ENCODE data around the gene STXBP6. TPM values are rescaled to one million over a fixed set of nuclear protein-coding genes. Genes with fewer than 3 reads are reported as not detected.

STXBP6 gene
- total RNA-seq, 4 donors from 2014 or later: 10.7 to 62.8 (median 55.9) TPM

- no peaks in the 10 kb centered on the region for H3K27me3 ChIP-seq
- no peak overlapping the region for H3K27ac ChIP-seq
- H3K36me3 ChIP-seq: no peaks in the 10 kb centered on the region
- H3K4me1 ChIP-seq: no peaks in the 10 kb centered on the region
- no peak overlapping the region for H3K4me3 ChIP-seq
- no peaks in the 10 kb centered on the region for H3K9me3 ChIP-seq
- no peak for DNase-seq
- TF ChIP-seq CTCF (IDR thresholded peaks at IDR 0.05) (no peak), POLR2A (IDR thresholded peaks at IDR 0.05) (no peak)
Observed at GRCh38 chr14:24801024-24801423, 248.9 kb downstream of the STXBP6 start.

GRCh38 chr14:24798911-24799462, 251.0 kb downstream of the STXBP6 start:
- H3K4me3 ChIP-seq: no peak overlapping the region
- H3K9me3 ChIP-seq: no peaks in the 10 kb centered on the region
- H3K27me3 ChIP-seq: no peaks in the 10 kb centered on the region
- H3K36me3 ChIP-seq: no peaks in the 10 kb centered on the region
- TF ChIP-seq POLR2A (IDR thresholded peaks at IDR 0.05) (no peak), CTCF (IDR thresholded peaks at IDR 0.05) (no peak)
- no peak overlapping the region for H3K27ac ChIP-seq
- DNase-seq: no peak
- H3K4me1 ChIP-seq: no peaks in the 10 kb centered on the region

GRCh38 chr14:24795406-24795805, 254.5 kb downstream of the STXBP6 start:
- Histone ChIP-seq H3K9me3 (no peaks in the 10 kb centered on the region), H3K36me3 (no peaks in the 10 kb centered on the region)

GRCh38 chr14:24794644-24795305, 255.2 kb downstream of the STXBP6 start:
- H3K27ac ChIP-seq: no peak overlapping the region
- no peaks in the 10 kb centered on the region for H3K27me3 ChIP-seq
- H3K9me3 ChIP-seq: no peaks in the 10 kb centered on the region
- H3K36me3 ChIP-seq: no peaks in the 10 kb centered on the region
- DNase-seq: no peak
- TF ChIP-seq POLR2A (IDR thresholded peaks at IDR 0.05) (no peak), CTCF (IDR thresholded peaks at IDR 0.05) (no peak)
- H3K4me1 ChIP-seq: peaks cover 0 to 3% (median 0%) of the 10 kb centered on the region in 4 donors
- H3K4me3 ChIP-seq: no peak overlapping the region

More at GRCh38 chr14:24795406-24795805, 254.5 kb downstream of the STXBP6 start:
- Histone ChIP-seq H3K4me3 (no peak overlapping the region), H3K27me3 (no peaks in the 10 kb centered on the region), H3K27ac (no peak overlapping the region), H3K4me1 (no peaks in the 10 kb centered on the region)
- TF ChIP-seq CTCF (IDR thresholded peaks at IDR 0.05): no peak
- no peak for TF ChIP-seq POLR2A (IDR thresholded peaks at IDR 0.05)
- no peak for DNase-seq

- DNase-seq: no peak
- H3K36me3 ChIP-seq: no peaks in the 10 kb centered on the region
- TF ChIP-seq POLR2A (IDR thresholded peaks at IDR 0.05): no peak
- TF ChIP-seq CTCF (IDR thresholded peaks at IDR 0.05): no peak
Observed at GRCh38 chr14:24790196-24790595, 259.8 kb downstream of the STXBP6 start.

More at GRCh38 chr14:24790196-24790595, 259.8 kb downstream of the STXBP6 start:
- Histone ChIP-seq H3K27ac (no peak overlapping the region), H3K4me1 (peaks cover 0 to 13% (median 0%) of the 10 kb centered on the region in 4 donors), H3K27me3 (no peaks in the 10 kb centered on the region), H3K4me3 (no peak overlapping the region), H3K9me3 (no peaks in the 10 kb centered on the region)
